ENCODE data around the gene GALNT6.
A peak's percentile ranks its signal among the peaks of the same experiment; 100 is the strongest.

DNA sequence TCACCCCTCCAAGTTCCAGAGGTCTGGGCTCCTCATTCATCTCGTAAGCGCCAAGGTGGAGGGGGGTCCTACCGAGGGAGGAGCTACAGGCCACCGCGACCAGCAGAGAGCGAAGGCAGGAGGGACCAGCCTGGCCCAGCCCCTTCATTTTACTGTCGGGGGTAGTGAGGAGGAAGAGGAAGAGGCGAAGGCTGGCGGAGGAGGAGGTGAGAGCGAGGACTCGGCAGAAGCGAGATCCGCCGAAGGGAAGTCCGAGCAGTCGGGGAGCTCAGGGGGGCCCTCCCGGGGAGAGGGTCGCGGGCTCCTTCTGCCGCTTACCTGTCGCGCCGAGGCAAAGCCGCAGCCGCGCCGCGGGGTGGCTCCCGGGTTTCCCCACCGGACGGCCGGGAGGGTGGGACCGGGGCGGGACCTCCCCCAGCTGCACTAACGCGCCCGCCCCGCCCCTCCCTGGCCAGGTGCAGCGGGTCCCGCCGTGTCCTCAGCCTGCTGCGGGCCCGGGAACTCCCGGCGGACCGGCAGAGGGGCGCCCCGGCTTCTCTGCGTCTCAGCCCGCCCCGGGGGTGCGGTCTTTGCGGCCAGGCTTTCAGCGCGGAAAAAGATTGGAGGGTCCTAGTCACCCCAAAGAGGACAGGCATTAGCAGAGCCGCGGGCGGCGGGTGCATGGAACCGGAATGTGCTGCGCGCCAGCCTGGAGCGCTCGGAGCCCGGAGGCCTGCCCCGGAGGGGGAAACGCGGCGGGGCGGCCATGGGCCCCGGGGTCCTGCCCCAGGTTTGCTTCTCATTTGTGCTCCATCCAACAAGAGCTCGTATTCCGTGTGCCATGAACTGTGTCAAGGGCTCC, at the start of gene GALNT6:
- TF ChIP-seq TAF1 (IDR thresholded peaks at IDR 0.05; ENCODE audit: borderline replicate concordance, low read depth, low read length) = no peak
- peak; percentile 40; the same call in 1 of the 2 replicates for TF ChIP-seq POLR2A (IDR thresholded peaks at IDR 0.05; ENCODE audit: low read depth, low read length)
- TF ChIP-seq POLR2AphosphoS5 (IDR thresholded peaks at IDR 0.05; ENCODE audit: low read depth, low read length) = peak; percentile 16; the same call in 1 of the 2 replicates

Data from GM12892 (cell line).